Adrenal gland (tissue), 12 donors: ENCODE results near the gene SLC23A1. TPM values are rescaled to one million over a fixed set of nuclear protein-coding genes. Genes with fewer than 3 reads are reported as not detected.

Experiments
- DNase-seq, 7 donors: peaks; one replicate each; pipeline ENCODE4 v3.0.0-alpha.2; 2019 to 2020
- H3K27ac ChIP-seq, 5 donors: fragments of 200-600 bp; sonication (generic) in 4 of 5; 1 replicate in 3 of 5; 2 replicates in 2 of 5; pipeline versions ENCODE4 v1.5.1 to v1.8.0; 2016 to 2020; ENCODE audit warnings: mild to moderate bottlenecking in 1 of 5
- H3K27me3 ChIP-seq: fragments of 200-600 bp; 2 replicates; pipeline ENCODE4 v1.8.0; 2021
- H3K36me3 ChIP-seq, 2 donors: fragments of 200-600 bp; replicated peaks in 1 of 2; 1 replicate in 1 of 2; 2 replicates in 1 of 2; pipeline versions ENCODE4 v1.5.1 to v1.8.0; 2018 to 2022
- H3K4me1 ChIP-seq, 2 donors: fragments of 200-600 bp; replicated peaks in 1 of 2; 1 replicate in 1 of 2; 2 replicates in 1 of 2; pipeline versions ENCODE4 v1.5.1 to v1.8.0; 2018 to 2021
- H3K4me3 ChIP-seq, 4 donors: fragments of 200-600 bp; sonication (generic) in 3 of 4; one replicate each; pipeline ENCODE4 v1.5.1; 2016 to 2018
- H3K9me3 ChIP-seq, 3 donors: fragments of 200-600 bp; sonication (generic) in 1 of 3; replicated peaks in 1 of 3; 1 replicate in 2 of 3; 2 replicates in 1 of 3; pipeline versions ENCODE4 v1.5.1 to v1.8.0; 2016 to 2021
- POLR2A ChIP-seq, 2 donors: fragments of 450-650 bp; IDR thresholded peaks; one replicate each; pipeline ENCODE4 v1.6.1; 2017; ENCODE audit warnings: antibody characterized with exemption in 2 of 2, mild to moderate bottlenecking in 2 of 2, moderate library complexity in 1 of 2
- WGBS, 4 donors: extraction: QIAGEN DNeasy Blood & Tissue Kit in 2 of 4; methylation state at CpG; one replicate each; pipeline versions ENCODE4 v1.1.5 to v1.1.7; 2013 to 2017; 5-methylcytosine and 5-hydroxymethylcytosine counted together
- intact Hi-C, 2 donors: fragments of 100-400 bp; cut with DNase I; formaldehyde crosslinking; loops; one replicate each; pipeline versions ENCODE4 v1.14.1 to v1.15.0; 2022 to 2023
- polyA plus RNA-seq, 3 donors: library from polyadenylated mRNA; stranded (reverse); fragments of 200-250 nt in 2 of 3; fragments of 350-450 nt in 1 of 3; fragmentation: Illumina TruSeq in 1 of 3; extraction: RNeasy Lipid Tissue Mini Kit (QIAGEN cat#74804) in 1 of 3; gene quantifications; one replicate each; pipeline ENCODE4 v1.2.3, GENCODE V29; 2013 to 2014
- total RNA-seq, 9 donors: library from RNA; depleted of rRNA in 4 of 9; stranded (reverse); fragments of >200 nt in 4 of 9; fragments of 120-200 nt in 1 of 9; fragmentation: NEBNext Ultra II Directional in 1 of 9; extraction: Animal tissue kit (Norgen Biotek cat#: 25700) in 1 of 9; gene quantifications; one replicate each; pipeline versions ENCODE4 v1.1.0 to v1.2.4, GENCODE V29; 2013 to 2023
- TF ChIP-seq, protein P1 (sequence below), 6 experiments: fragments of 450-650 bp in 4 of 6; fragments of 200-600 bp in 2 of 6; sonication (generic) in 1 of 6; IDR thresholded peaks; 1 replicate in 5 of 6; 2 replicates in 1 of 6; pipeline versions ENCODE4 v1.5.1 to v1.8.0; 2016 to 2021; ENCODE audit warnings: antibody characterized with exemption in 6 of 6, mild to moderate bottlenecking in 2 of 6, moderate library complexity in 1 of 6
- donor health status: healthy with polysubstance abuse.
- donor health status: Bipolar disorder and iron deficiency.
- donor health status: DM: yes; HTN: yes; CAD: no.
- donor health status: DM: no; HTN: no; CAD: no.
- donor health status: DM: no; HTN: no; CAD: no.
- donor health status: DM: yes; HTN: yes; CAD: no.

Gene SLC23A1
- total and polyA plus RNA-seq, 12 donors = 0.06 to 0.46 (median 0.14) TPM; not detected in 8

DNA sequence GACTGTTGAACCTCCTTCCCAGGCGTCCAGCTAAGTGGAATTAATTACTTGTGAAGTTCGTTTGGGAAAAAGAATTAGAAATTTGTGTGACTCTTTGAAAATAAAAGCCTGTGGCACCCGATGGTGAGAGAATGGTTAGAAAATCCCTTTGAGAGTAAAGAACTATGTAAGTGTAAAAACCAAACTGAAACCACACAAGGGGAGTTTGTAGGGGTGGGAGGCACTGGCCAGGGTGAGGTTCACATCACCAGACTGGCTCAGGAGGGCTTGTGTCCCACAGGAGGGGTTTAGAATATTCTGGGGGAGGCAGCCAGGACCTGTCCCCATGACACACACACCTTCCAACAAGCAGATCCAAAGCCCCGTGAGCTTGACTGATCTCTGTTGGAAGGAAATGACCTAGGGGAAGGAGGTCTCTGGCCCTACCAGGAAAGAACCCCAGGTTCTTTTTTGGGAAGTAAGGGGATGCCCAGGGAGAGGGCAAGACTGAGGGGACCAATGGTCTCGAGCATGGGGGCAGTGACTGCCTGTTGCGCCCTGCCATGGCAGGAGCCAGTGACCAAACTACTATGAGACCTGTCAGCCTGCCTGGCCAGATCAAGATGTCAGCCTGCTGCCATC is 16.5 kb upstream of the SLC23A1 start:
- Histone ChIP-seq H3K27ac (no peak overlapping the region), H3K9me3 (no peaks in the 10 kb centered on the region), H3K36me3 (no peaks in the 10 kb centered on the region), H3K4me3 (no peak overlapping the region), H3K4me1 (peaks cover 11 to 27% of the 10 kb centered on the region in 2 donors), H3K27me3 (no peaks in the 10 kb centered on the region)
- WGBS, 4 donors = 83 to 91% (median 87%) methylated on average over 6 of the region's 6 CpGs
- DNase-seq = no peak
- intact Hi-C loops = no loop called here
- TF ChIP-seq, protein P1, sequence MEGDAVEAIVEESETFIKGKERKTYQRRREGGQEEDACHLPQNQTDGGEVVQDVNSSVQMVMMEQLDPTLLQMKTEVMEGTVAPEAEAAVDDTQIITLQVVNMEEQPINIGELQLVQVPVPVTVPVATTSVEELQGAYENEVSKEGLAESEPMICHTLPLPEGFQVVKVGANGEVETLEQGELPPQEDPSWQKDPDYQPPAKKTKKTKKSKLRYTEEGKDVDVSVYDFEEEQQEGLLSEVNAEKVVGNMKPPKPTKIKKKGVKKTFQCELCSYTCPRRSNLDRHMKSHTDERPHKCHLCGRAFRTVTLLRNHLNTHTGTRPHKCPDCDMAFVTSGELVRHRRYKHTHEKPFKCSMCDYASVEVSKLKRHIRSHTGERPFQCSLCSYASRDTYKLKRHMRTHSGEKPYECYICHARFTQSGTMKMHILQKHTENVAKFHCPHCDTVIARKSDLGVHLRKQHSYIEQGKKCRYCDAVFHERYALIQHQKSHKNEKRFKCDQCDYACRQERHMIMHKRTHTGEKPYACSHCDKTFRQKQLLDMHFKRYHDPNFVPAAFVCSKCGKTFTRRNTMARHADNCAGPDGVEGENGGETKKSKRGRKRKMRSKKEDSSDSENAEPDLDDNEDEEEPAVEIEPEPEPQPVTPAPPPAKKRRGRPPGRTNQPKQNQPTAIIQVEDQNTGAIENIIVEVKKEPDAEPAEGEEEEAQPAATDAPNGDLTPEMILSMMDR (IDR thresholded peaks at IDR 0.05) = no peak
- no peak for TF ChIP-seq POLR2A (IDR thresholded peaks at IDR 0.05)

DNA sequence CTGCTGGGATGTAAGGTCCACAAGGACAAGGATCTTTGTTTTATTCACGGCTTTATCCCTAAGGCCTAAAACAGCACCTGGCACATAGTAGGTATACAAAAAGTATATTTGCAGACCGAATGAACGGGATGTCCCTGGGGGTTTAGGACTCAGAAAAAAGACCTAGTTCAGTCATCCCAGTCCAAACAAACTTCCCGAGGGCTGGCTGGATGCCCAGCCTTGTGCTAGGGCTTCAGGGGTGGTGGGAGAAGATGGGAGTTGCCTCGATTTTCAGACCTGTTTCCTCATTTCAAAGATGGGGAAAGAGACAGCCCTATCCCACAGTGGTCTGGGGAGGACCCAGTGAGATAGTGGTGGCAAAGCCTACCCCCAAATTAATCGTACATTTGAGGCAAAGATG is 14.8 kb upstream of the SLC23A1 start:
- DNase-seq = no peak
- Histone ChIP-seq H3K36me3 (no peaks in the 10 kb centered on the region), H3K4me3 (no peak overlapping the region), H3K4me1 (peaks cover 24 to 30% of the 10 kb centered on the region in 2 donors), H3K27me3 (no peaks in the 10 kb centered on the region), H3K9me3 (no peaks in the 10 kb centered on the region), H3K27ac (no peak overlapping the region)
- intact Hi-C loops = no loop called here
- TF ChIP-seq POLR2A (IDR thresholded peaks at IDR 0.05) = no peak
- TF ChIP-seq, protein P1 (IDR thresholded peaks at IDR 0.05) = no peak
- WGBS, 4 donors = 37 to 54% (median 49%) methylated on average over 6 of the region's 6 CpGs

DNA sequence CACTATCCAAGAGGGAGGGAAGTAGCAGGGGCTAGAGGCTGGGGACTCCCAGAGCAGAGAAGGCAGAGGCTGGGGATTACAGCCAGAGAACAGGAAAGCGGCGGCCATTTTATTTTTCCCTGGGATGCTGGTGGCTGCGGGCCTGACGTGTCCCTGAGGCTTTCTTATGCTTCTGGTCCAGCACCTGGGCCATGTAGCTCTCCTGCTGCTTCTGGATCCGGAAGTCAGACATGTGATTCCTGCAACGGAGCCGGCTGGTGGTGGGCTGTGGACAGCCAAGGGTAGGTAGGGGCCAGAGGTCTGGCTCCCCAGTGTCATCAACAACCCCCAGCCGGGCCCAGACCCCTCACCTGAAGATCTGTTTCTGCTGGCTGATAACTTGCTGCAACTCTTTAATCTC is 13.6 kb upstream of the SLC23A1 start:
- Histone ChIP-seq H3K4me3 (no peak overlapping the region), H3K9me3 (no peaks in the 10 kb centered on the region), H3K36me3 (no peaks in the 10 kb centered on the region), H3K27me3 (no peaks in the 10 kb centered on the region), H3K4me1 (peaks cover 30 to 35% of the 10 kb centered on the region in 2 donors), H3K27ac (peak overlapping the region in 3 of 5 donors; percentile 35 to 86 (median 85))
- 91 to 96% (median 94%) methylated on average over 8 of the region's 8 CpGs for WGBS, 4 donors
- TF ChIP-seq POLR2A (IDR thresholded peaks at IDR 0.05) = no peak
- TF ChIP-seq, protein P1 (IDR thresholded peaks at IDR 0.05) = no peak
- intact Hi-C loops = no loop called here
- no peak for DNase-seq

DNA sequence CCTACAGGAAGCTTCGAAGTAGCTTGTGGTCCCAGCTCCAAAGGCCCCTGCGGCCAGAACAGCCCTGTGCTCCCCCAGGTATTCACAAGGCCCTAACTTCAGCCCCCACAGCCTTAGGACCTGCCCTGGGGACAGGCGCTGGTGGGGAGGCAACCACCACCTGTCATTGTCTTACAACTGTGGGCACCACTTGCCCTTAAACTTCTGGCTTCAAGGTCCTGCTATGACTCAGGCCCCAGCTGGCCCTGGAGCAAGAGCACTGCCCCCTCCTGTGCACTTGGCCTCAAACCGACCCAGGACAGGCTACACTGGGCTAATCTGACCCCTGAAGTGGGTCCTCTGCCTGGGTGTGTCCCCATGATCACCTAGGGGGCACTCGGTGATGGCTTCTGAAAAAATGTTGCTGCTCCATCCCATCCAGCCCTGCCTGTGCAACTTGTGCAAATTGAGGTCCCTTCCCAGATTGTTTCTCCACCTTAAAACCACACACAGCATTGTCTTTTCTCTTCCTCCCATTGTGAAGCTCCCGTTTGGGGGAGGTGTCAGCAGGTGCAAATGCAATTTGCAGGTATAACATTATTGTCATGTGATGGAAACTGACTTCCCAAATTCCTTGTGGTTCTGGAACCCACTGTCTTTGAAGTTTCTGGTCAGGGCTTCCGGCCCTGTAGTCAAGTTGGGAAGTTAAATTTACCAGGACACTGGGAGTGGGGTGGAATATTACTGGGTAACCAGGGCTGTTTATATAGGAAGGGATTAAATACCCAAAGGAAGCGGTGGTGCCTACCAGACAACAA is 12.9 kb upstream of the SLC23A1 start:
- intact Hi-C loops = no loop called here
- Histone ChIP-seq H3K27ac (peak overlapping the region in 4 of 5 donors; percentile 77 to 86 (median 84)), H3K4me1 (peaks cover 30 to 35% of the 10 kb centered on the region in 2 donors), H3K36me3 (no peaks in the 10 kb centered on the region), H3K4me3 (peak overlapping the region in 1 of 4 donors; percentile 69), H3K9me3 (no peaks in the 10 kb centered on the region), H3K27me3 (no peaks in the 10 kb centered on the region)
- peak; percentile 74 to 92 (median 88) for DNase-seq
- peak in 1 of 2 donors; percentile 72 for TF ChIP-seq POLR2A (IDR thresholded peaks at IDR 0.05)
- TF ChIP-seq, protein P1 (IDR thresholded peaks at IDR 0.05) = no peak
- 49 to 70% (median 62%) methylated on average over 4 to 8 of the region's 8 CpGs for WGBS, 4 donors
